OCI-LY7 (cell line): Measurements from ENCODE around the gene NRG2. TPM values are rescaled to one million over a fixed set of nuclear protein-coding genes. Genes with fewer than 3 reads are reported as not detected.

Source experiments
- Bru-seq: library from RNA; stranded (reverse); fragments of 400-500 nt; gene quantifications from one replicate; lab custom pipeline; 2021; lab: Mats Ljungman, UMichigan
- BruChase-seq, 2 experiments: library from RNA; stranded (reverse); fragments of 400-500 nt; gene quantifications; one replicate each; lab custom pipeline; 2021; lab: Mats Ljungman, UMichigan
- BruUV-seq: library from RNA; stranded (reverse); fragments of 400-500 nt; replicated peaks from 2 replicates; lab custom pipeline; 2021; lab: Mats Ljungman, UMichigan
- CTCF ChIA-PET: fragments of 300-600 bp; sonication (Branson Sonifier 250); formaldehyde crosslinking; loops from one replicate; lab custom pipeline; 2022; ENCODE audit warnings: antibody characterized with exemption; ENCODE audit not compliant: unreplicated experiment; lab: Charles Lee
- POLR2A ChIA-PET: fragments of 300-600 bp; sonication (Branson Sonifier 250); formaldehyde crosslinking; loops from one replicate; lab custom pipeline; 2022; ENCODE audit warnings: antibody characterized with exemption; lab: Charles Lee
- DNase-seq: peaks from one replicate; pipeline ENCODE4 v3.0.0-alpha.2; 2015; ENCODE audit warnings: low spot score
- H2AFZ ChIP-seq: fragments of 200-600 bp; sonication (generic), shearing (Covaris generic); 2 replicates; pipeline ENCODE4 v1.6.1; 2014; ENCODE audit warnings: mild to moderate bottlenecking, antibody characterized with exemption, low read length, moderate library complexity
- H3K27ac ChIP-seq: fragments of 200-600 bp; sonication (generic); 2 replicates; pipeline ENCODE4 v1.5.1; 2014; ENCODE audit warnings: mixed run types, low read depth, mild to moderate bottlenecking, moderate library complexity, low read length, inconsistent platforms; ENCODE audit not compliant: poor library complexity, severe bottlenecking
- H3K36me3 ChIP-seq: fragments of 200-600 bp; sonication (generic); 2 replicates; pipeline ENCODE4 v1.6.1; 2014; ENCODE audit warnings: mild to moderate bottlenecking, antibody characterized with exemption, low read length, moderate library complexity, mixed read lengths; ENCODE audit not compliant: insufficient read depth
- H3K4me1 ChIP-seq: fragments of 200-600 bp; sonication (generic); 2 replicates; pipeline ENCODE4 v1.5.1; 2014; ENCODE audit warnings: mild to moderate bottlenecking, low read length; ENCODE audit not compliant: insufficient read depth, poor library complexity, severe bottlenecking
- H3K4me2 ChIP-seq: fragments of 200-600 bp; sonication (generic); 2 replicates; pipeline ENCODE4 v1.6.1; 2014; ENCODE audit warnings: mild to moderate bottlenecking, low read length
- H3K4me3 ChIP-seq: fragments of 200-600 bp; sonication (generic); 2 replicates; pipeline ENCODE4 v1.5.1; 2014; ENCODE audit warnings: mild to moderate bottlenecking, low read depth, low read length; ENCODE audit not compliant: poor library complexity, severe bottlenecking
- H3K79me2 ChIP-seq: fragments of 200-600 bp; sonication (generic); 2 replicates; pipeline ENCODE4 v1.6.1; 2016; ENCODE audit warnings: low read depth, mild to moderate bottlenecking, low read length, moderate library complexity, mixed read lengths; ENCODE audit not compliant: insufficient read depth
- H3K9me2 ChIP-seq: fragments of 200-600 bp; sonication (generic); 2 replicates; pipeline ENCODE4 v1.6.1; 2016; ENCODE audit warnings: mild to moderate bottlenecking, low read length, mixed read lengths; ENCODE audit not compliant: insufficient read depth
- H3K9me3 ChIP-seq: fragments of 200-600 bp; sonication (generic); 2 replicates; pipeline ENCODE4 v1.6.1; 2014; ENCODE audit warnings: mild to moderate bottlenecking, mixed run types, low read length, mixed read lengths
- H4K20me1 ChIP-seq: fragments of 200-600 bp; sonication (generic); 2 replicates; pipeline ENCODE4 v1.6.1; 2014; ENCODE audit warnings: mild to moderate bottlenecking, antibody characterized with exemption, low read length, moderate library complexity, mixed read lengths; ENCODE audit not compliant: insufficient read depth
- EZH2phosphoT487 ChIP-seq: fragments of 200-600 bp; sonication (generic); IDR thresholded peaks from 2 replicates; pipeline ENCODE4 v1.6.1; 2018; ENCODE audit warnings: low read depth, borderline replicate concordance, mild to moderate bottlenecking, mixed run types, antibody characterized with exemption, low read length, moderate library complexity, mixed read lengths
- intact Hi-C: fragments of 100-400 bp; cut with micrococcal nuclease; formaldehyde crosslinking; loops from one replicate; pipeline ENCODE4 v1.10.0; 2022; ENCODE audit not compliant: unreplicated experiment
- long read RNA-seq: library from polyadenylated mRNA; stranded (forward); transcript quantifications from one replicate; pipeline ENCODE4 v2.0.0, GENCODE V29; 2022
- total RNA-seq, 2 experiments: library from RNA; depleted of rRNA in 1 of 2; stranded (reverse); fragments of >200 nt in 1 of 2; shearing (Covaris generic) in 1 of 2; gene quantifications; 2 replicates each; pipeline ENCODE4 v1.2.3, GENCODE V29; 2014 to 2022
- TF ChIP-seq, protein P1 (sequence below): fragments of 200-600 bp; sonication (generic); conservative IDR thresholded peaks from 2 replicates; pipeline ENCODE4 v1.5.1; 2014; ENCODE audit warnings: mild to moderate bottlenecking, antibody characterized with exemption, low read length, moderate library complexity, mixed read lengths

The NRG2 gene
- total RNA-seq (2014; rRNA removed; shearing (Covaris generic)): 0.15 and 1.7 TPM in 2 replicates
- not detected in 2 replicates for total RNA-seq (2022)
- percentile 8 among the genes with signal in this experiment for Bru-seq, nascent RNA
- percentile 17 among the genes with signal in this experiment for BruChase-seq, experiment 1, labeled RNA remaining after a 6-hour chase
- BruChase-seq, experiment 2, labeled RNA remaining after a 2-hour chase: percentile 17 among the genes with signal in this experiment
- long read RNA-seq, partial matches to known transcripts: 0 of 1 reads
- long read RNA-seq, other reads (novel, unspliced or antisense): 1 of 1 reads

DNA sequence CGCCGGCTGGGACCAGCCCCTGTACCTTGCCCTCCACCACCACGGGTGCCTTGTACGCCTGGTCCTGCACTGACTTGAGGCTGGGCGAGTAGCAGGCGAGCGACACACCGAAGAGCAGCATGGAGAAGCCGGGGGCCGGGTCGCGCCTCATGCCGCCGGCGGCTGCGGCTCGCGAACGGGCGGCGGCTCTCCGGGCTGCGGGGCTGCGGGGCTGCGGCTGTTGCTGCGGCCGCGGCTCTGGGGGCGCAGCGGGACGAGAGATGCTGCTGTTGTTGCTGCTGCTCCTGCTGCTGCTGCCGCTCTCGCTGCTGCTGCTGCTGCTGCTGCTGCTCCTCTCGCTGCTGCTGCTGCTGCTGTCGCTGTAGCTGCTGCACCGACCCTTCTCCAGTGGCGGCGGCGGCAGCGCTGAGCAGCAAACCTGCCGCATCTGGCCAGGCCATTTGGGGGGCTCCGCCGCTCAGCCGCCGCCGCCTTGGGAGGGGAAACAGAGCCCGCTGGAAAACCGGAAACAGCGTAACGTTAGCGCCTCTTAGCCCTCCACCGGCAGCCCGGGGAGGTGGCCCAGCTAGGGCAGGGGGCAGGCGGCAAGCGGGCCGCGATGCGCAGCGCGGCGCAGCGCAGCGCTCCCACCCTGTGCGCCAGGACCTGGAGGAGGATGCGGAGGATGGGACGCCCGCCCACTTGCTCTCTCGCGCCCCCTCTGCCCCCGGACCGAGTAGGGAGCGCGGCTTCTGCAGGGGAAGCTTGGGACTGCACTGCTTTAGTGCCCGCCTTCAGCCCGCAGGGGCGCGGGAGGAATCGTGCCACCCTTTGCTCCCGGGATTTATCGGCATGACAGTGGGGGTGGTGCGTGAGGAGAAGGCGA, at the start of gene NRG2:
Gene NRG2, minus strand, starts transcription at position 657 of the 865 bp plus-strand sequence.
- Histone ChIP-seq H3K27ac (no peak within 1 kb of the TSS), H3K36me3 (no peaks in the 10 kb centered on the region), H3K4me1 (peaks cover 12% of the 10 kb centered on the region), H2AFZ (peak within 1 kb of the TSS; percentile 41; the same call in 1 of the 2 replicates), H4K20me1 (no peaks in the 10 kb centered on the region), H3K4me2 (peak within 1 kb of the TSS; percentile 69), H3K9me3 (no peaks in the 10 kb centered on the region), H3K9me2 (no peaks in the 10 kb centered on the region), H3K79me2 (no peaks in the 10 kb centered on the region), H3K4me3 (peak within 1 kb of the TSS; percentile 64)
- intact Hi-C loops: no loop called here
- ChIA-PET POLR2A (interaction anchor here (1.4 kb wide), 1 partner anchor 13 kb away, joined by 15 read pairs; no protein-coding TSS in a partner anchor), CTCF (interaction anchor here (0.7 to 1.0 kb wide), 2 partner anchors 11 to 170 kb away, joined by 3 read pairs; no protein-coding TSS in a partner anchor)
- peak; percentile 66; the same call in 1 of the 2 replicates for TF ChIP-seq EZH2phosphoT487
- TF ChIP-seq, protein P1, sequence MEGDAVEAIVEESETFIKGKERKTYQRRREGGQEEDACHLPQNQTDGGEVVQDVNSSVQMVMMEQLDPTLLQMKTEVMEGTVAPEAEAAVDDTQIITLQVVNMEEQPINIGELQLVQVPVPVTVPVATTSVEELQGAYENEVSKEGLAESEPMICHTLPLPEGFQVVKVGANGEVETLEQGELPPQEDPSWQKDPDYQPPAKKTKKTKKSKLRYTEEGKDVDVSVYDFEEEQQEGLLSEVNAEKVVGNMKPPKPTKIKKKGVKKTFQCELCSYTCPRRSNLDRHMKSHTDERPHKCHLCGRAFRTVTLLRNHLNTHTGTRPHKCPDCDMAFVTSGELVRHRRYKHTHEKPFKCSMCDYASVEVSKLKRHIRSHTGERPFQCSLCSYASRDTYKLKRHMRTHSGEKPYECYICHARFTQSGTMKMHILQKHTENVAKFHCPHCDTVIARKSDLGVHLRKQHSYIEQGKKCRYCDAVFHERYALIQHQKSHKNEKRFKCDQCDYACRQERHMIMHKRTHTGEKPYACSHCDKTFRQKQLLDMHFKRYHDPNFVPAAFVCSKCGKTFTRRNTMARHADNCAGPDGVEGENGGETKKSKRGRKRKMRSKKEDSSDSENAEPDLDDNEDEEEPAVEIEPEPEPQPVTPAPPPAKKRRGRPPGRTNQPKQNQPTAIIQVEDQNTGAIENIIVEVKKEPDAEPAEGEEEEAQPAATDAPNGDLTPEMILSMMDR: peak; percentile 67
- BruUV-seq: no TSS peak
- DNase-seq: peak; percentile 59

DNA sequence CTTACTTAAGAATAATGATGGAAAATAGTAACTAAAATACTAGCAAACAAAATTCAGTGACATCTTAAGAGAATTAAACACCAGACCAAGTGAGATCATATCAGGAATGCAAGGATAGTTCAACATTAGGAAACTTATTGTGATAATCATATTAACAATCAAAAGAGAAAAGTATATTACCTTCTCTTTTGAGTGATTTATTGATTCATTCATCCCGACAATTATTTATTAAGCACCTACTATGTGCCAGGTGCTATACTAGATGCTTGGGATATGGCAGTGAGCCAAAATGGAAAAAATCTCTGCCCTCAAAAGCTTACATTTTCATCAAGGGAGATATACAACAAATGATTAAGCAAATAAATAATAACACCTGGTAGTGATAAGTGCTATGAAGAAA, 47.2 kb upstream of the NRG2 start:
- H3K4me1 ChIP-seq: no peaks in the 10 kb centered on the region
- DNase-seq: no peak
- H3K9me2 ChIP-seq: no peaks in the 10 kb centered on the region
- H3K79me2 ChIP-seq: no peaks in the 10 kb centered on the region
- BruUV-seq: no TSS peak
- no peaks in the 10 kb centered on the region for H3K36me3 ChIP-seq
- no peaks in the 10 kb centered on the region for H4K20me1 ChIP-seq
- no peak overlapping the region for H3K4me3 ChIP-seq
- ChIA-PET POLR2A (no interaction called here), CTCF (no interaction called here)
- intact Hi-C loops: no loop called here
- peaks cover 15% of the 10 kb centered on the region; the same call in 1 of the 2 replicates for H3K9me3 ChIP-seq
- H3K27ac ChIP-seq: no peak overlapping the region
- H2AFZ ChIP-seq: no peak overlapping the region
- TF ChIP-seq, protein P1: no peak
- no peak for TF ChIP-seq EZH2phosphoT487
- H3K4me2 ChIP-seq: no peak overlapping the region
